Measurements from ENCODE around the gene BIN1.

Gene BIN1

GRCh38 chr2:127102521-127103242 lies 4.3 kb downstream of the BIN1 start:
- no peak for DNase-seq

GRCh38 chr2:127101756-127102477 lies 5.0 kb downstream of the BIN1 start:
- DNase-seq = no peak

GRCh38 chr2:127101048-127101611 lies 5.8 kb downstream of the BIN1 start:
- DNase-seq = no peak

GRCh38 chr2:127100251-127101047 lies 6.5 kb downstream of the BIN1 start:
- no peak for DNase-seq

- DNase-seq = no peak
These were observed 8.2 kb downstream of the BIN1 start for GRCh38 chr2:127098711-127099110.

- DNase-seq = no peak
These were observed 8.9 kb downstream of the BIN1 start for GRCh38 chr2:127097841-127098651.

GRCh38 chr2:127097471-127097765 lies 9.5 kb downstream of the BIN1 start:
- DNase-seq = no peak

- DNase-seq = no peak
These were observed 10.1 kb downstream of the BIN1 start for GRCh38 chr2:127096718-127097470.

GRCh38 chr2:127096280-127096679 lies 10.7 kb downstream of the BIN1 start:
- DNase-seq = no peak

GRCh38 chr2:127095784-127096183 lies 11.2 kb downstream of the BIN1 start:
- no peak for DNase-seq

- DNase-seq = no peak
These were observed 11.7 kb downstream of the BIN1 start for GRCh38 chr2:127095367-127095641.

GRCh38 chr2:127094509-127095366 lies 12.2 kb downstream of the BIN1 start:
- no peak for DNase-seq

- DNase-seq = no peak
These were observed 13.2 kb downstream of the BIN1 start for GRCh38 chr2:127093648-127094210.

- DNase-seq = no peak
These were observed 13.9 kb downstream of the BIN1 start for GRCh38 chr2:127092901-127093516.

GRCh38 chr2:127092306-127092705 lies 14.6 kb downstream of the BIN1 start:
- no peak for DNase-seq

GRCh38 chr2:127091886-127092285 lies 15.1 kb downstream of the BIN1 start:
- DNase-seq = no peak

- DNase-seq = no peak
These were observed 15.8 kb downstream of the BIN1 start for GRCh38 chr2:127091148-127091547.

- no peak for DNase-seq
These were observed 16.5 kb downstream of the BIN1 start for GRCh38 chr2:127090281-127091120.

- no peak for DNase-seq
These were observed 17.3 kb downstream of the BIN1 start for GRCh38 chr2:127089478-127090235.

All from activated naive CD4-positive, alpha-beta T cell treated with anti-CD3 and anti-CD28 coated beads, Interleukin-2, amount 50 U/mL, for 16 hours (primary cell).